ENCODE measurements around the gene IBA57.
A peak's percentile ranks its signal among the peaks of the same experiment; 100 is the strongest.
"Not testable (repeated sequence)": the region's sequence is repeated elsewhere in the genome, so short reads cannot be mapped to it uniquely, and the experiment has no call there.

Gene IBA57

GRCh38 chr1:228212966-228213844 lies 47.6 kb downstream of the IBA57 start:
- DNase-seq (ENCODE audit: low read depth) = peak; percentile 91

GRCh38 chr1:228213917-228214808 lies 48.6 kb downstream of the IBA57 start:
- DNase-seq (ENCODE audit: low read depth) = no peak

GRCh38 chr1:228214921-228215662 lies 49.5 kb downstream of the IBA57 start:
- no peak for DNase-seq (ENCODE audit: low read depth)

- no peak for DNase-seq (ENCODE audit: low read depth)
Observed at GRCh38 chr1:228215663-228216116, 50.1 kb downstream of the IBA57 start.

- no peak for DNase-seq (ENCODE audit: low read depth)
Observed at GRCh38 chr1:228216371-228217320, 51.0 kb downstream of the IBA57 start.

GRCh38 chr1:228217551-228218344 lies 52.1 kb downstream of the IBA57 start:
- DNase-seq (ENCODE audit: low read depth) = no peak

GRCh38 chr1:228218513-228219244 lies 53.1 kb downstream of the IBA57 start:
- DNase-seq (ENCODE audit: low read depth) = no peak

- DNase-seq (ENCODE audit: low read depth) = no peak
Observed at GRCh38 chr1:228219245-228219961, 53.8 kb downstream of the IBA57 start.

- DNase-seq (ENCODE audit: low read depth) = no peak
Observed at GRCh38 chr1:228219962-228220780, 54.6 kb downstream of the IBA57 start.

- not testable (repeated sequence) for DNase-seq (ENCODE audit: low read depth)
Observed at GRCh38 chr1:228221097-228221496, 55.5 kb downstream of the IBA57 start.

- no peak for DNase-seq (ENCODE audit: low read depth)
Observed at GRCh38 chr1:228222548-228222947, 56.9 kb downstream of the IBA57 start.

- DNase-seq (ENCODE audit: low read depth) = no peak
Observed at GRCh38 chr1:228224198-228225164, 58.9 kb downstream of the IBA57 start.

- no peak for DNase-seq (ENCODE audit: low read depth)
Observed at GRCh38 chr1:228225165-228225710, 59.6 kb downstream of the IBA57 start.

- DNase-seq (ENCODE audit: low read depth) = no peak
Observed at GRCh38 chr1:228225740-228226139, 60.1 kb downstream of the IBA57 start.

- DNase-seq (ENCODE audit: low read depth) = no peak
Observed at GRCh38 chr1:228226141-228226874, 60.7 kb downstream of the IBA57 start.
